H1 (cell line): ENCODE data around the gene KCNK7.

Experiments used
- BRCA1 ChIP-seq: IDR thresholded peaks from 2 replicates; pipeline ENCODE4 v1.6.1; 2012; ENCODE audit warnings: low read depth, low read length, improper control_type of control experiment
- CHD2 ChIP-seq: IDR thresholded peaks from 2 replicates; pipeline ENCODE4 v1.6.1; 2012; ENCODE audit warnings: low read length, improper control_type of control experiment
- CTCF ChIP-seq, 3 experiments: IDR thresholded peaks; 1 replicate in 2 of 3; 2 replicates in 1 of 3; pipeline versions ENCODE4 v1.5.1 to v1.6.1; 2011; ENCODE audit warnings: low read length in 3 of 3, mild to moderate bottlenecking in 3 of 3, inconsistent platforms in 2 of 3, low read depth in 1 of 3, moderate library complexity in 1 of 3; ENCODE audit not compliant: insufficient read depth in 1 of 3; ENCODE audit errors: control extremely low read depth in 1 of 3
- EGR1 ChIP-seq: IDR thresholded peaks from 2 replicates; pipeline ENCODE4 v1.6.1; 2011; ENCODE audit warnings: low read depth, low read length, borderline replicate concordance
- EP300 ChIP-seq, 2 experiments: IDR thresholded peaks; 1 replicate in 1 of 2; 2 replicates in 1 of 2; pipeline ENCODE4 v1.6.1; 2011 to 2012; ENCODE audit warnings: low read depth in 2 of 2, low read length in 2 of 2, mild to moderate bottlenecking in 2 of 2, borderline replicate concordance in 1 of 2, inconsistent platforms in 1 of 2, moderate library complexity in 1 of 2
- EZH2 ChIP-seq: fragments of 200-600 bp; sonication (generic); IDR thresholded peaks from 2 replicates; pipeline ENCODE4 v1.7.1; 2012; ENCODE audit warnings: low read depth, mild to moderate bottlenecking, moderate library complexity, low read length, inconsistent platforms; ENCODE audit not compliant: severe bottlenecking
- JUN ChIP-seq: IDR thresholded peaks from 2 replicates; pipeline ENCODE4 v1.6.1; 2011; ENCODE audit warnings: low read depth, mild to moderate bottlenecking, improper control_type of control experiment, low read length
- MAFK ChIP-seq: IDR thresholded peaks from 2 replicates; pipeline ENCODE4 v1.6.1; 2012; ENCODE audit warnings: low read depth, mild to moderate bottlenecking, improper control_type of control experiment, low read length
- NANOG ChIP-seq: IDR thresholded peaks from 2 replicates; pipeline ENCODE4 v1.6.1; 2011; ENCODE audit warnings: low read length, low read depth, mild to moderate bottlenecking, inconsistent platforms; ENCODE audit not compliant: insufficient read depth, poor library complexity, severe bottlenecking
- POLR2A ChIP-seq, 2 experiments: IDR thresholded peaks; 1 replicate in 1 of 2; 2 replicates in 1 of 2; pipeline ENCODE4 v1.6.1; 2011; ENCODE audit warnings: low read depth in 2 of 2, low read length in 2 of 2, mild to moderate bottlenecking in 2 of 2; ENCODE audit errors: control extremely low read depth in 1 of 2
- RFX5 ChIP-seq: IDR thresholded peaks from 2 replicates; pipeline ENCODE4 v1.6.1; 2011; ENCODE audit warnings: low read depth, low read length, improper control_type of control experiment, borderline replicate concordance
- SP1 ChIP-seq: IDR thresholded peaks from 2 replicates; pipeline ENCODE4 v1.6.1; 2011; ENCODE audit warnings: low read depth, low read length
- TBP ChIP-seq: IDR thresholded peaks from 2 replicates; pipeline ENCODE4 v1.6.1; 2011; ENCODE audit warnings: low read depth, low read length, improper control_type of control experiment

GRCh38 chr11:65620666-65621065, 25.1 kb upstream of the KCNK7 start:
- TF ChIP-seq BRCA1 = no peak
- TF ChIP-seq CTCF (IDR thresholded peaks at IDR 0.05; ENCODE audit: control extremely low read depth in 1 of 3, insufficient read depth in 1 of 3, low read depth in 1 of 3, low read length in 3 of 3) = no peak
- TF ChIP-seq EP300 (IDR thresholded peaks at IDR 0.05; ENCODE audit: borderline replicate concordance in 1 of 2, low read depth in 2 of 2, low read length in 2 of 2) = no peak
- no peak for TF ChIP-seq RFX5
- no peak for TF ChIP-seq JUN
- TF ChIP-seq SP1 = no peak
- TF ChIP-seq TBP = no peak
- no peak for TF ChIP-seq NANOG
- TF ChIP-seq EGR1 = no peak
- TF ChIP-seq CHD2 = no peak
- TF ChIP-seq MAFK = no peak
- no peak for TF ChIP-seq EZH2
- TF ChIP-seq POLR2A (IDR thresholded peaks at IDR 0.05; ENCODE audit: control extremely low read depth in 1 of 2, low read depth in 2 of 2, low read length in 2 of 2) = no peak
